PFSK-1 (cell line): ENCODE data around the gene LAMA4.
A peak's percentile ranks its signal among the peaks of the same experiment; 100 is the strongest.

Experiments
- FOXP2 ChIP-seq: optimal IDR thresholded peaks from 2 replicates; pipeline ENCODE3; 2011; ENCODE audit warnings: borderline replicate concordance, control low read depth, inconsistent platforms; ENCODE audit not compliant: insufficient read depth; ENCODE audit errors: extremely low read length, extremely low read depth
- POLR2AphosphoS5 ChIP-seq: IDR thresholded peaks from 2 replicates; pipeline ENCODE4 v1.6.1; 2012; ENCODE audit warnings: low read depth, mild to moderate bottlenecking, control low read depth, low read length, moderate library complexity
- REST ChIP-seq, 2 experiments: IDR thresholded peaks; 2 replicates each; pipeline versions ENCODE4 v1.6.1 to v1.8.0; 2011 to 2012; ENCODE audit warnings: low read depth in 2 of 2, low read length in 2 of 2, control low read depth in 1 of 2, inconsistent platforms in 1 of 2, mild to moderate bottlenecking in 1 of 2, moderate library complexity in 1 of 2; ENCODE audit not compliant: insufficient read depth in 1 of 2
- SIN3A ChIP-seq: IDR thresholded peaks from 2 replicates; pipeline ENCODE4 v1.6.1; 2012; ENCODE audit warnings: mild to moderate bottlenecking, low read length, moderate library complexity, borderline replicate concordance; ENCODE audit not compliant: insufficient read depth
- TAF1 ChIP-seq: IDR thresholded peaks from 2 replicates; pipeline ENCODE4 v1.6.1; 2012; ENCODE audit warnings: low read length, control low read depth, borderline replicate concordance; ENCODE audit not compliant: insufficient read depth

LAMA4 gene

GRCh38 chr6:112288475-112288874, 34.1 kb upstream of the LAMA4 start:
- TF ChIP-seq FOXP2 (no peak), SIN3A (no peak), REST (IDR thresholded peaks at IDR 0.05; ENCODE audit: insufficient read depth in 1 of 2, low read depth in 2 of 2, low read length in 2 of 2) (no peak), TAF1 (no peak), POLR2AphosphoS5 (no peak)

- 0 out of 2 replicates have a peak, but pooled peaks have one; percentile 24 for TF ChIP-seq POLR2AphosphoS5
- 0 out of 4 replicates have a peak, but pooled peaks of 1 of the 2 experiments have one; percentile 29 for TF ChIP-seq REST (IDR thresholded peaks at IDR 0.05; ENCODE audit: insufficient read depth in 1 of 2, low read depth in 2 of 2, low read length in 2 of 2)
- TF ChIP-seq SIN3A: no peak
- no peak for TF ChIP-seq TAF1
- TF ChIP-seq FOXP2: no peak
These were observed 33.3 kb upstream of the LAMA4 start for GRCh38 chr6:112287577-112288225.

DNA sequence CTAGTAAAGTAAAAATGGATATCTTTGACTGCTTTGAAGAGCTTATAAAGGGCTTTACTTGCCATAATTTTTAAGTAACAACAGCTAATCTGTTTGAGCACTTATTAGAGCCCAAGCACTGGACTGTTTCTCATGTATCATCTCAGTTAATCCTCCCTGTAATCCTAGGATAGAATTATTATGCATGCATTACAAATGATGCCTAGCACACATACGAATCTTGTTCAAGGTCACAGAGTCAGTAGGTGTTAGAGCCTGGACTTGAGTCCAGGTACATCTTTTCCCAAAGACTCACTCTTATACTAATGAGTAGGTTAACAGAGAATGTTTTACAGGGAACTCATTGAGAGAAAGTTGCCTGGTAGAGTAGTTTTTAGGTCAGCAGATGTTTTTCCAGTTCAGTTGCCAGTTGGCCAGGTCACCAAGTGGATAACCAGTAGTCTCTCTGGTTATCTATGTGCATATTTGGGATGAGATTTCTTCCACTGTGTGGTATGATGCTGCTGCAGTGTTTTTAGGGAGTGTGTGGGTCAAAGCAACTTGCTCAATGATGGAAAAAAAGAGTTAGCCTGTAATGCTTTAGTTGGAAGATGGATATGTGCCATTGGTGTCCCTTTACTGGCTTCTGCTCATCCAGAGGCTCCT, 32.3 kb upstream of the LAMA4 start:
- no peak for TF ChIP-seq SIN3A
- no peak for TF ChIP-seq FOXP2
- TF ChIP-seq TAF1: no peak
- TF ChIP-seq REST (IDR thresholded peaks at IDR 0.05; ENCODE audit: insufficient read depth in 1 of 2, low read depth in 2 of 2, low read length in 2 of 2): no peak

- TF ChIP-seq SIN3A (peak; percentile 96), REST (IDR thresholded peaks at IDR 0.05; ENCODE audit: insufficient read depth in 1 of 2, low read depth in 2 of 2, low read length in 2 of 2) (peak in 1 of 2 experiments; percentile 78; a peak in 1 of 4 replicates), TAF1 (peak; percentile 45; the same call in 1 of the 2 replicates), POLR2AphosphoS5 (peak; percentile 79), FOXP2 (peak; percentile 17)
These were observed 31.6 kb upstream of the LAMA4 start for GRCh38 chr6:112286010-112286409.
